GM12864 (cell line): Measurements from ENCODE around the gene BICD2.
A peak's percentile ranks its signal among the peaks of the same experiment; 100 is the strongest.
"Not testable (repeated sequence)": the region's sequence is repeated elsewhere in the genome, so short reads cannot be mapped to it uniquely, and the experiment has no call there.

ENCODE experiments used
- DNase-seq: peaks from one replicate; pipeline ENCODE4 v3.0.0-alpha.2; 2011; ENCODE audit warnings: low read depth
- H3K4me3 ChIP-seq: 2 replicates; pipeline ENCODE4 v1.5.1; 2011; ENCODE audit warnings: mild to moderate bottlenecking, low read depth, low read length, control low read depth
- CTCF ChIP-seq: IDR thresholded peaks from 2 replicates; pipeline ENCODE4 v1.5.1; 2011; ENCODE audit warnings: low read depth, mild to moderate bottlenecking, moderate library complexity, low read length, control low read depth, inconsistent platforms; ENCODE audit errors: missing control alignments

Gene BICD2

GRCh38 chr9:92769990-92770359 lies 5.3 kb upstream of the BICD2 start:
- TF ChIP-seq CTCF: no peak
- no peak overlapping the region for H3K4me3 ChIP-seq
- no peak for DNase-seq

- TF ChIP-seq CTCF: no peak
- H3K4me3 ChIP-seq: no peak overlapping the region
- no peak for DNase-seq
Observed at GRCh38 chr9:92769286-92769685, 4.7 kb upstream of the BICD2 start.

DNA sequence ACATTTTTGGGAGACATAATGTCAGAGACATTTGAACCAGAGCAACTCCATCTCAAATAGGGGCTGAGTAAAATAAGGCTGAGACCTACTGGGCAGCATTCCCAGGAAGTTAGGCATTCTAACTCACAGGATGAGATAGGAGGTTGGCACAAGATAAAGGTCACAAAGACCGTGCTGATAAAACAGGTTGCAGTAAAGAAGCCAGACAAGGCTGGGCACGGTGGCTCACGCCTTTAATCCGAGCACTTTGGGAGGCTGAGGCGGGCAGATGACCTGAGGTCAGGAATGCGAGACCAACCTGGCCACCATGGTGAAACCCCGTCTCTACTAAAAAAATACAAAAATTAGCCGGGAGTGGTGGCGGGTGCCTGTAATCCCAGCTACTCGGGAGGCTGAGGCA lies 4.2 kb upstream of the BICD2 start:
- H3K4me3 ChIP-seq, DNase-seq: not testable (repeated sequence)

- H3K4me3 ChIP-seq: no peak overlapping the region
- no peak for DNase-seq
- TF ChIP-seq CTCF: no peak
Observed at GRCh38 chr9:92767066-92768054, 2.7 kb upstream of the BICD2 start.

DNA sequence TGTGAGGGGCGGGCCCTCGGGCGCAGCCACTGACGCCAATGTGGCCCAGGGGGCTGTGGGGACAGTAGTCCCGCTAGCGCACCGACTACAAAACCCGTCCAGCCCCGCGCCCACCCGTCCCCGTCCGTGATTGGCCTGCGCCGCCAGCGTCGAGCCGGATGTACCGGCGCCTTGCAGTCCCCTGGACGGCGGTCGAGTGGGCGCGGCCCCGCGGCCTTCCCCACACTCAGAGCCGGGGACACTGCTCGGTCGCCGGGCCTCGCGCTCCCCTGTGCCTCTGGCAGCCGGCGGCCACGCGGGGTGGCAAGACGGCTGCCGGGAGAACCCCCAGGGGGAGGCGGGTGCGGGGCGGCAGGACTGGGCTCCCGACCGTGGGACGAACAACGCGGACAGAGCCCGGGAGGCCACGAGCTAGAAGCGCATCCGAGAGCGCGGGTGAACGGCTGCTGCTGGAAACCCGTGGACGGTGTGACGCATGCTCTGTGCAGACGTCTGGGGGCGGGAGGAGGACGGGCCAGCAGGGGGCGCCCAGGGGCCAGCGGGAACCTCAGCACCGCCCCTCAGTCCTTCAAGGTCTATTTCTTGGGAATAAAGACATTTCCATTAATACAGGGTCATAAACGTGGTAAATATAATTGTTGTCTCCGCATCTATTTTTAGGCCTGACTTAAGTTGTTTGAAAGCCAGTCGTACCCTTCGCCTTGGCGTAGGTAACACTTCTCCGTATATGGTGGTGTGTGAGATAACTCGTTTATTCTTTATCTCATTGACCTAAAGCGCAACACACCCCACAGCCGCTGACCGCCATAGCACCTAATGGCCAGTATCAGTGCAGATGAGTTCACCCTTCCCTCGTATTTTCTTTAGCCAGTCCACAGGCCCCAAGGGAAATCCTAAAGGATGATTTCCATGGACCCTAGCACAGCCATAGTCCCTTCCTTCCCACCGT lies 629 bp upstream of the BICD2 start:
- DNase-seq: peak; percentile 88
- peak; percentile 93 for TF ChIP-seq CTCF
- peak overlapping the region; percentile 88 for H3K4me3 ChIP-seq

GRCh38 chr9:92763721-92764380 lies 782 bp downstream of the BICD2 start:
- no peak for DNase-seq
- peak overlapping the region; percentile 90 for H3K4me3 ChIP-seq
- no peak for TF ChIP-seq CTCF
